Cardiac atrium fibroblast (primary cell): Measurements from ENCODE around the gene MEIKIN. TPM values are rescaled to one million over a fixed set of nuclear protein-coding genes. Genes with fewer than 3 reads are reported as not detected.

Experiments used
- total RNA-seq: library from RNA; depleted of rRNA; stranded (reverse); fragments of >200 nt; gene quantifications from 2 replicates; pipeline ENCODE4 v1.2.3, GENCODE V29; 2015

Gene MEIKIN, protein sequence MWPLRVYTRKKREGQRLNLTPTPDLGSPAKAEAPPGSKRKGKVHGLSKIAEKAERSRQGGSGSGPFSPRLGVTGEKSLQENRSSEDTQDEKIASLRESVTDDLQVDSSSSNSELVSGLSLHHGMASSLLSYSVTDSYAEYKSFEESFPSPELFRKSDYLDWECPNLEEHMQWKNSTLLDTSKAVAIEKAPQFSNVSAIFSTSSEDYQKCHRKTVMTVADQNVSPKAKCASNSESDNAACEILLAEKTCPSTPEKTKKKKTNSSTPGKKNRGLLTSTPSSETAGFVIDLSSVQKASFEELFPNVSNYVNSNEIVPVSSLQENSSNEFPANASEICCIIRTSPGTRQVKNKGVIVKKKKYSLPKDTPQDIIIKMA
- total RNA-seq: not detected in 2 replicates

GRCh38 chr5:131945551-131946168, at the start of gene MEIKIN:
Gene MEIKIN, minus strand, starts transcription at chr5:131945663. Its CDS starts 158 bp downstream, at chr5:131945505.

DNA sequence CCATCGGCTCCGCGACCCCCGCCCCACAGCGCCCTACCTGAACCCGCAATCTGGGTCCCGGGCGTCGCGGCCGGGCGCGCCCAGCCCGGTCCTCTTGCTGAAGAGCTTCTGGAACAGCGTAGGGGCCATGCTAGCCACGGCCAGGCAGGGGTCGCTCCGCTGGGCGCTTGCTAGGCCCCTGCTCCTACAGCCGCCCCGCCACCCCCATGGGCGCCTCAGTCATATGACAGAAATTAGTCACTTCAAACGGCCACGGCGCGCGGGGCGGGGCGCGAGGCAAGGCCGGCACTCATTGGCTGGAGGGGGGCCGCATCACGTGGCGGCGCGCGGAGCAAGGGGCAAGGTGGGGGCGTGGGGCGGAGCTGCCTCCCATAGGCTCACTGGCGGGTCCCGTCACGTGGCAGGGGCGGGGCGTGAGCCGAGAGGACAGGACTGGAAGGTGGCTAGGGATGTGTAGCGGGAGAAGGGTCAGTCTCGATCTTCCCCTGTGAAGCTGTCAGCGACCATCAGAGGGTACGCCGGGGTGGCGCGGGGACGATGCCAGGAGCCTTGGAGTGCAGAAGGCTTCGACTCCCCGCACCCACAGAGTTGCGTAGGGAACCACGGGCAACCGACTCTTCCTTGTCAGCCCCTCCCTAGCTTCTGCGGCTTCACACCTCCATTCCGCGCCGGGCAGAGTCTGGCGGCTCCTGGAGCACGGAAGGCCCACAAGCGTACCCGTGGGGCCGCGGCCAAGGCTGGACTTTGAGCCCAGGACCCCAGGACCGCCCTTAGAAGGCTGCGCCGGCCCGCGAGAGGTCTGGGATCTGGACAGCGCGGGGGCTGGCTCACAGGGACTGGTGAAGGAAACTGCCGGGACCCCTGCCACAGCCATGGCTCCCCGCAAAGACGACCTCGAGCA, 148.4 kb downstream of the MEIKIN start, which contains the start of gene FNIP1:
TSS of gene FNIP1 (minus strand) at position 225 of the 901 bp plus-strand sequence. CDS start at position 129, 96 bp downstream.

Other genes with a start within 250 kb of the MEIKIN start
- gene FNIP1, start 148.6 kb downstream of the MEIKIN start, total RNA-seq: 16.8 and 21.7 TPM in 2 replicates
- not detected in 2 replicates for gene ACSL6, start 66.0 kb upstream of the MEIKIN start, total RNA-seq
- gene IL3, start 115.0 kb upstream of the MEIKIN start, total RNA-seq: not detected in 2 replicates
- gene CSF2, start 128.1 kb upstream of the MEIKIN start, total RNA-seq: 2.3 TPM in 1 of 2 replicates, not detected in the other